Astrocyte (in vitro differentiated cells and primary cell): ENCODE measurements around the gene SNX22.

Experiments used
- CTCF ChIP-seq: IDR thresholded peaks from 2 replicates; pipeline ENCODE4 v1.5.1; 2011; ENCODE audit warnings: low read depth, mild to moderate bottlenecking, inconsistent platforms, low read length, moderate library complexity; ENCODE audit not compliant: insufficient read depth
- EZH2 ChIP-seq: IDR thresholded peaks from 2 replicates; pipeline ENCODE4 v1.6.1; 2012; ENCODE audit warnings: mild to moderate bottlenecking, low read length, inconsistent platforms; ENCODE audit not compliant: insufficient read depth

- no peak for TF ChIP-seq CTCF
- no peak for TF ChIP-seq EZH2
Measured at GRCh38 chr15:64187396-64188191, 36.1 kb downstream of the SNX22 start.
